Muscle of arm (tissue), 12 donors: ENCODE data around the gene PLXDC1. TPM values are rescaled to one million over a fixed set of nuclear protein-coding genes. Genes with fewer than 3 reads are reported as not detected.

Source experiments
- DNase-seq: peaks from one replicate; pipeline ENCODE4 v3.0.0-alpha.2; 2013
- polyA plus RNA-seq, 12 donors: library from polyadenylated mRNA; unstranded; fragments of 120-200 nt; gene quantifications; one replicate each; pipeline ENCODE4 v1.2.1, GENCODE V29; 2013; ENCODE audit not compliant: insufficient read length in 12 of 12

Gene PLXDC1
- polyA plus RNA-seq, 12 donors: 4.3 to 20.4 (median 9.5) TPM; not detected in 1

GRCh38 chr17:39015546-39015935 is 135.9 kb downstream of the PLXDC1 start:
- DNase-seq: no peak

- DNase-seq: no peak
Observed at GRCh38 chr17:39014795-39015545, 136.5 kb downstream of the PLXDC1 start.

GRCh38 chr17:39014044-39014794 is 137.2 kb downstream of the PLXDC1 start:
- no peak for DNase-seq

Other genes with a start within 250 kb of the PLXDC1 start
- not detected for gene FBXO47, start 184.2 kb downstream of the PLXDC1 start, polyA plus RNA-seq
- under 1 TPM in 7 of 12 donors, not detected in 5; 0.20 to 0.93 (median 0.43) TPM for gene ARL5C, start 14.5 kb upstream of the PLXDC1 start, polyA plus RNA-seq
- 100 to 1,000 TPM in 9 of 12 donors, 10 to 100 TPM in 2, not detected in 1; 97.2 to 262 (median 162) TPM for gene CACNB1, start 46.0 kb upstream of the PLXDC1 start, polyA plus RNA-seq
- gene RPL19, start 48.6 kb upstream of the PLXDC1 start, polyA plus RNA-seq: 1,000 to 10,000 TPM in 11 of 12 donors, not detected in 1; 1,378 to 2,677 (median 2,441) TPM
- gene STAC2, start 74.3 kb upstream of the PLXDC1 start, polyA plus RNA-seq: under 1 TPM in 10 of 12 donors, not detected in 2; 0.14 to 0.59 (median 0.23) TPM
- 10 to 100 TPM in 1 of 12 donors, 1 to 10 TPM in 10, not detected in 1; 6.5 to 11.7 (median 7.9) TPM for gene FBXL20, start 250.0 kb upstream of the PLXDC1 start, polyA plus RNA-seq